ES-I3 (cell line): ENCODE results near the gene OR2AG1.

ENCODE experiments used
- H3K36me3 ChIP-seq: 2 replicates; pipeline ENCODE4 v1.6.1; 2013; ENCODE audit warnings: mild to moderate bottlenecking, low read length, control low read depth, moderate library complexity; ENCODE audit not compliant: insufficient read depth
- H3K4me1 ChIP-seq: 2 replicates; pipeline ENCODE4 v1.6.1; 2013; ENCODE audit warnings: mild to moderate bottlenecking, control low read depth, low read length; ENCODE audit not compliant: insufficient read depth
- H3K9ac ChIP-seq: 2 replicates; pipeline ENCODE4 v1.6.1; 2013; ENCODE audit warnings: low read depth, mild to moderate bottlenecking, low read length, moderate library complexity
- H3K9me3 ChIP-seq: 2 replicates; pipeline ENCODE4 v1.6.1; 2013; ENCODE audit warnings: mild to moderate bottlenecking, low read length, moderate library complexity; ENCODE audit not compliant: control insufficient read depth, insufficient read depth

The OR2AG1 gene

GRCh38 chr11:6824136-6824823 is 41.5 kb downstream of the OR2AG1 start:
- Histone ChIP-seq H3K4me1 (no peaks in the 10 kb centered on the region), H3K36me3 (no peaks in the 10 kb centered on the region), H3K9me3 (no peaks in the 10 kb centered on the region; the same call in 1 of the 2 replicates), H3K9ac (no peak overlapping the region)

- Histone ChIP-seq H3K9me3 (no peaks in the 10 kb centered on the region; the same call in 1 of the 2 replicates), H3K4me1 (no peaks in the 10 kb centered on the region), H3K36me3 (no peaks in the 10 kb centered on the region), H3K9ac (no peak overlapping the region)
These were observed 42.5 kb downstream of the OR2AG1 start for GRCh38 chr11:6825231-6825744.

- Histone ChIP-seq H3K36me3 (no peaks in the 10 kb centered on the region), H3K4me1 (no peaks in the 10 kb centered on the region), H3K9ac (no peak overlapping the region), H3K9me3 (no peaks in the 10 kb centered on the region; the same call in 1 of the 2 replicates)
These were observed 45.3 kb downstream of the OR2AG1 start for GRCh38 chr11:6828103-6828502.

GRCh38 chr11:6833356-6833755 is 50.5 kb downstream of the OR2AG1 start:
- no peaks in the 10 kb centered on the region for H3K36me3 ChIP-seq
- no peaks in the 10 kb centered on the region for H3K4me1 ChIP-seq
- no peak overlapping the region for H3K9ac ChIP-seq
- no peaks in the 10 kb centered on the region; the same call in 1 of the 2 replicates for H3K9me3 ChIP-seq

- H3K9ac ChIP-seq = no peak overlapping the region
- H3K9me3 ChIP-seq = no peaks in the 10 kb centered on the region
- no peaks in the 10 kb centered on the region for H3K36me3 ChIP-seq
- no peaks in the 10 kb centered on the region for H3K4me1 ChIP-seq
These were observed 51.2 kb downstream of the OR2AG1 start for GRCh38 chr11:6834021-6834420.
